ENCODE measurements around the gene RFX4. TPM values are rescaled to one million over a fixed set of nuclear protein-coding genes. Genes with fewer than 3 reads are reported as not detected.

Gene RFX4
- total RNA-seq, 1 experiment from 2014 or later: not detected

DNA sequence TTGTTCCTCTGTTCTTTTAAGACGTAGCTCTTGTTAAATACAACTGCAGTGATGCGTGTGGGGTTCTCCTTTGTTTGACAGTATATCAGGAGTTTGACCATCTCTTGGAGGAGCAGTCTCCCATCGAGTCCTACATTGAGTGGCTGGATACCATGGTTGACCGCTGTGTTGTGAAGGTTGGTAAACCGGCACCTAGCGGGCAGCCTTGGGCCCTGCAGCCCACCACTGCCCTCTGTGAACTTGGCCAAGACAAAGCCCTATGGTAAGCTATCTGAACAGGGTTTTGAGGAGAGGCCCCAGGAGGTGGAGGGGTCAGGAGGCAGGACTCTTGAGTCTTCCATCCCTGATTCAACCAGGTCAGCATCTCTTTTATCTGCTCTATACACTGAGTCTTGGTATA, 137.1 kb downstream of the RFX4 start:
- DNase-seq (ENCODE audit: low read depth, low spot score) (no peak), ATAC-seq (no peak)
- H3K4me3 ChIP-seq (ENCODE audit: low read depth in 2 of 2, low read length in 2 of 2): no peak overlapping the region
- H3K4me1 ChIP-seq (ENCODE audit: control insufficient read depth, insufficient read depth, low read length): no peaks in the 10 kb centered on the region
- no peaks in the 10 kb centered on the region for H3K9me3 ChIP-seq (ENCODE audit: control insufficient read depth, insufficient read depth, low read depth, low read length)
- ChIA-PET CTCF (no interaction called here), POLR2A (no interaction called here)
- H3K27me3 ChIP-seq (ENCODE audit: control insufficient read depth, insufficient read depth, low read length): peaks cover 2% of the 10 kb centered on the region; the same call in 1 of the 2 replicates
- TF ChIP-seq, protein P1, sequence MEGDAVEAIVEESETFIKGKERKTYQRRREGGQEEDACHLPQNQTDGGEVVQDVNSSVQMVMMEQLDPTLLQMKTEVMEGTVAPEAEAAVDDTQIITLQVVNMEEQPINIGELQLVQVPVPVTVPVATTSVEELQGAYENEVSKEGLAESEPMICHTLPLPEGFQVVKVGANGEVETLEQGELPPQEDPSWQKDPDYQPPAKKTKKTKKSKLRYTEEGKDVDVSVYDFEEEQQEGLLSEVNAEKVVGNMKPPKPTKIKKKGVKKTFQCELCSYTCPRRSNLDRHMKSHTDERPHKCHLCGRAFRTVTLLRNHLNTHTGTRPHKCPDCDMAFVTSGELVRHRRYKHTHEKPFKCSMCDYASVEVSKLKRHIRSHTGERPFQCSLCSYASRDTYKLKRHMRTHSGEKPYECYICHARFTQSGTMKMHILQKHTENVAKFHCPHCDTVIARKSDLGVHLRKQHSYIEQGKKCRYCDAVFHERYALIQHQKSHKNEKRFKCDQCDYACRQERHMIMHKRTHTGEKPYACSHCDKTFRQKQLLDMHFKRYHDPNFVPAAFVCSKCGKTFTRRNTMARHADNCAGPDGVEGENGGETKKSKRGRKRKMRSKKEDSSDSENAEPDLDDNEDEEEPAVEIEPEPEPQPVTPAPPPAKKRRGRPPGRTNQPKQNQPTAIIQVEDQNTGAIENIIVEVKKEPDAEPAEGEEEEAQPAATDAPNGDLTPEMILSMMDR (IDR thresholded peaks at IDR 0.05): no peak
- TF ChIP-seq POLR2AphosphoS5 (IDR thresholded peaks at IDR 0.05; ENCODE audit: low read depth, low read length): no peak
- TF ChIP-seq TCF7L2 (IDR thresholded peaks at IDR 0.05; ENCODE audit: low read depth, low read length): no peak
- TF ChIP-seq, protein P2, sequence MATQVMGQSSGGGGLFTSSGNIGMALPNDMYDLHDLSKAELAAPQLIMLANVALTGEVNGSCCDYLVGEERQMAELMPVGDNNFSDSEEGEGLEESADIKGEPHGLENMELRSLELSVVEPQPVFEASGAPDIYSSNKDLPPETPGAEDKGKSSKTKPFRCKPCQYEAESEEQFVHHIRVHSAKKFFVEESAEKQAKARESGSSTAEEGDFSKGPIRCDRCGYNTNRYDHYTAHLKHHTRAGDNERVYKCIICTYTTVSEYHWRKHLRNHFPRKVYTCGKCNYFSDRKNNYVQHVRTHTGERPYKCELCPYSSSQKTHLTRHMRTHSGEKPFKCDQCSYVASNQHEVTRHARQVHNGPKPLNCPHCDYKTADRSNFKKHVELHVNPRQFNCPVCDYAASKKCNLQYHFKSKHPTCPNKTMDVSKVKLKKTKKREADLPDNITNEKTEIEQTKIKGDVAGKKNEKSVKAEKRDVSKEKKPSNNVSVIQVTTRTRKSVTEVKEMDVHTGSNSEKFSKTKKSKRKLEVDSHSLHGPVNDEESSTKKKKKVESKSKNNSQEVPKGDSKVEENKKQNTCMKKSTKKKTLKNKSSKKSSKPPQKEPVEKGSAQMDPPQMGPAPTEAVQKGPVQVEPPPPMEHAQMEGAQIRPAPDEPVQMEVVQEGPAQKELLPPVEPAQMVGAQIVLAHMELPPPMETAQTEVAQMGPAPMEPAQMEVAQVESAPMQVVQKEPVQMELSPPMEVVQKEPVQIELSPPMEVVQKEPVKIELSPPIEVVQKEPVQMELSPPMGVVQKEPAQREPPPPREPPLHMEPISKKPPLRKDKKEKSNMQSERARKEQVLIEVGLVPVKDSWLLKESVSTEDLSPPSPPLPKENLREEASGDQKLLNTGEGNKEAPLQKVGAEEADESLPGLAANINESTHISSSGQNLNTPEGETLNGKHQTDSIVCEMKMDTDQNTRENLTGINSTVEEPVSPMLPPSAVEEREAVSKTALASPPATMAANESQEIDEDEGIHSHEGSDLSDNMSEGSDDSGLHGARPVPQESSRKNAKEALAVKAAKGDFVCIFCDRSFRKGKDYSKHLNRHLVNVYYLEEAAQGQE (IDR thresholded peaks at IDR 0.05; ENCODE audit: insufficient read depth in 1 of 2, low read depth in 2 of 2, low read length in 1 of 2): no peak
- TF ChIP-seq SIN3A (IDR thresholded peaks at IDR 0.05; ENCODE audit: borderline replicate concordance, insufficient read depth, low read depth, low read length): no peak
- no peaks in the 10 kb centered on the region for H3K36me3 ChIP-seq (ENCODE audit: control insufficient read depth, insufficient read depth, low read length)
- intact Hi-C loops (cut with micrococcal nuclease; ENCODE audit: unreplicated experiment): no loop called here
- in situ Hi-C loops (cut with HindIII; ENCODE audit: low pct_unique_long_range_greater_than_20kb, low sequenced_read_pairs): no loop called here
- no peak overlapping the region for H3K27ac ChIP-seq (ENCODE audit: low read length)
- no TSS peak for BruUV-seq (replicated peaks)

DNA sequence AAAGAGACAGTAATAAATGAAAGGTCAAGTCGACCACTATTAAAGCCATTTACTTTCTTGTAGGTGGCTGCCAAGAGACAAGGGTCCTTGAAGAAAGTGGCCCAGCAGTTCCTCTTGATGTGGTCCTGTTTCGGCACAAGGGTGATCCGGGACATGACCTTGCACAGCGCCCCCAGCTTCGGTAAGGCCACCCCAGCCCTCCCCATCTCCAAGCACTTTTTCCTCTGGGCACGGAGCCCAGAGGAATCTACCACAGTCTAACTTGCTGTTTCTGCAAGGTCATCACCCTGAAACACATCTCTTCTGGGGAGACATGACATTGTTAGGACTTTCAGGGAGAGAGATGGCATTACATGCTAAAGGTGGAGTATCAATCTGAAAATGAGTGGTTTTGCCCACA, 137.9 kb downstream of the RFX4 start:
- CTCF ChIA-PET: no interaction called here
- peaks cover 2% of the 10 kb centered on the region; the same call in 1 of the 2 replicates for H3K27me3 ChIP-seq (ENCODE audit: control insufficient read depth, insufficient read depth, low read length)

More for the DNA sequence above, 137.9 kb downstream of the RFX4 start:
- ATAC-seq (no peak), DNase-seq (ENCODE audit: low read depth, low spot score) (no peak)
- POLR2A ChIA-PET: no interaction called here
- no peaks in the 10 kb centered on the region for H3K36me3 ChIP-seq (ENCODE audit: control insufficient read depth, insufficient read depth, low read length)
- H3K4me3 ChIP-seq (ENCODE audit: low read depth in 2 of 2, low read length in 2 of 2): no peak overlapping the region
- no peaks in the 10 kb centered on the region for H3K4me1 ChIP-seq (ENCODE audit: control insufficient read depth, insufficient read depth, low read length)
- no peak for TF ChIP-seq POLR2AphosphoS5 (IDR thresholded peaks at IDR 0.05; ENCODE audit: low read depth, low read length)
- TF ChIP-seq, protein P2 (IDR thresholded peaks at IDR 0.05; ENCODE audit: insufficient read depth in 1 of 2, low read depth in 2 of 2, low read length in 1 of 2): no peak
- TF ChIP-seq TCF7L2 (IDR thresholded peaks at IDR 0.05; ENCODE audit: low read depth, low read length): no peak
- TF ChIP-seq SIN3A (IDR thresholded peaks at IDR 0.05; ENCODE audit: borderline replicate concordance, insufficient read depth, low read depth, low read length): no peak
- TF ChIP-seq, protein P1 (IDR thresholded peaks at IDR 0.05): no peak
- no TSS peak for BruUV-seq (replicated peaks)
- intact Hi-C loops (cut with micrococcal nuclease; ENCODE audit: unreplicated experiment) (no loop called here), in situ Hi-C loops (cut with HindIII; ENCODE audit: low pct_unique_long_range_greater_than_20kb, low sequenced_read_pairs) (no loop called here)
- no peaks in the 10 kb centered on the region for H3K9me3 ChIP-seq (ENCODE audit: control insufficient read depth, insufficient read depth, low read depth, low read length)
- H3K27ac ChIP-seq (ENCODE audit: low read length): no peak overlapping the region

Measured in Panc1 (cell line).